ENCODE measurements around the gene MCM5.
"Not testable (repeated sequence)": the region's sequence is repeated elsewhere in the genome, so short reads cannot be mapped to it uniquely, and the experiment has no call there.

Gene MCM5

GRCh38 chr22:35437049-35437448 is 37.1 kb downstream of the MCM5 start:
- DNase-seq (ENCODE audit: low read depth), result no peak

GRCh38 chr22:35438673-35439364 is 38.9 kb downstream of the MCM5 start:
- not testable (repeated sequence) for DNase-seq (ENCODE audit: low read depth); H3K4me3 ChIP-seq (ENCODE audit: low read length)

More at GRCh38 chr22:35437049-35437448, 37.1 kb downstream of the MCM5 start:
- no peak for TF ChIP-seq CTCF (conservative IDR thresholded peaks at IDR 0.05; ENCODE audit: low read depth, low read length)
- H3K4me3 ChIP-seq (ENCODE audit: low read length), result no peak overlapping the region

- DNase-seq (ENCODE audit: low read depth), result no peak
- no peak for TF ChIP-seq CTCF (conservative IDR thresholded peaks at IDR 0.05; ENCODE audit: low read depth, low read length)
- H3K4me3 ChIP-seq (ENCODE audit: low read length), result no peak overlapping the region
These were observed 39.4 kb downstream of the MCM5 start for GRCh38 chr22:35439365-35439717.

- no peak for DNase-seq (ENCODE audit: low read depth)
- H3K4me3 ChIP-seq (ENCODE audit: low read length), result no peak overlapping the region
- TF ChIP-seq CTCF (conservative IDR thresholded peaks at IDR 0.05; ENCODE audit: low read depth, low read length), result no peak
These were observed 40.2 kb downstream of the MCM5 start for GRCh38 chr22:35440129-35440528.

- no peak for TF ChIP-seq CTCF (conservative IDR thresholded peaks at IDR 0.05; ENCODE audit: low read depth, low read length)
- no peak for DNase-seq (ENCODE audit: low read depth)
- H3K4me3 ChIP-seq (ENCODE audit: low read length), result no peak overlapping the region
These were observed 41.7 kb downstream of the MCM5 start for GRCh38 chr22:35441489-35442100.

GRCh38 chr22:35442471-35442870 is 42.5 kb downstream of the MCM5 start:
- no peak for TF ChIP-seq CTCF (conservative IDR thresholded peaks at IDR 0.05; ENCODE audit: low read depth, low read length)
- no peak for DNase-seq (ENCODE audit: low read depth)
- no peak overlapping the region for H3K4me3 ChIP-seq (ENCODE audit: low read length)

GRCh38 chr22:35443338-35443737 is 43.4 kb downstream of the MCM5 start:
- DNase-seq (ENCODE audit: low read depth), result no peak
- no peak for TF ChIP-seq CTCF (conservative IDR thresholded peaks at IDR 0.05; ENCODE audit: low read depth, low read length)
- no peak overlapping the region for H3K4me3 ChIP-seq (ENCODE audit: low read length)
